Stimulated activated memory B cell treated with anti-CD40 and anti-IgM and Interleukin-4, amounts not matched to agents 10 μg/mL and 1 μg/mL and 100 μg/mL, for 72 hours (primary cell): ENCODE results near the gene EYS.
"Not testable (repeated sequence)": the region's sequence is repeated elsewhere in the genome, so short reads cannot be mapped to it uniquely, and the experiment has no call there.

ENCODE experiments used
- ATAC-seq: fragments of 150-1000 bp; cut with Tn5 transposase; 2 replicates; pipeline ENCODE4 v1.10.0; 2021
- H3K27ac Mint-ChIP-seq: one replicate; pipeline ENCODE4 v1.8.0; 2022; ENCODE audit warnings: mild to moderate bottlenecking, mixed read lengths
- H3K27me3 Mint-ChIP-seq: one replicate; pipeline ENCODE4 v1.8.0; 2022; ENCODE audit warnings: mixed read lengths
- H3K36me3 Mint-ChIP-seq: one replicate; pipeline ENCODE4 v1.8.0; 2022; ENCODE audit warnings: mixed read lengths
- H3K4me1 Mint-ChIP-seq: one replicate; pipeline ENCODE4 v1.8.0; 2022; ENCODE audit warnings: mixed read lengths
- H3K4me3 Mint-ChIP-seq: one replicate; pipeline ENCODE4 v1.8.0; 2022; ENCODE audit warnings: mild to moderate bottlenecking, moderate library complexity, mixed read lengths
- H3K9me3 Mint-ChIP-seq: one replicate; pipeline ENCODE4 v1.8.0; 2022; ENCODE audit warnings: mixed read lengths

Gene EYS

GRCh38 chr6:63765828-63766227, 1941.2 kb downstream of the EYS start:
- ATAC-seq, result no peak
- peaks cover 8% of the 10 kb centered on the region for H3K9me3 Mint-ChIP-seq
- no peak overlapping the region for H3K27ac Mint-ChIP-seq
- no peaks in the 10 kb centered on the region for H3K27me3 Mint-ChIP-seq
- H3K4me1 Mint-ChIP-seq, result no peaks in the 10 kb centered on the region
- H3K4me3 Mint-ChIP-seq, result no peak overlapping the region
- no peaks in the 10 kb centered on the region for H3K36me3 Mint-ChIP-seq

- no peak overlapping the region for H3K27ac Mint-ChIP-seq
- ATAC-seq, result no peak
- H3K9me3 Mint-ChIP-seq, result peaks cover 8% of the 10 kb centered on the region
- no peak overlapping the region for H3K4me3 Mint-ChIP-seq
- H3K4me1 Mint-ChIP-seq, result no peaks in the 10 kb centered on the region
- H3K27me3 Mint-ChIP-seq, result no peaks in the 10 kb centered on the region
- no peaks in the 10 kb centered on the region for H3K36me3 Mint-ChIP-seq
Observed at GRCh38 chr6:63764318-63764916, 1942.6 kb downstream of the EYS start.

DNA sequence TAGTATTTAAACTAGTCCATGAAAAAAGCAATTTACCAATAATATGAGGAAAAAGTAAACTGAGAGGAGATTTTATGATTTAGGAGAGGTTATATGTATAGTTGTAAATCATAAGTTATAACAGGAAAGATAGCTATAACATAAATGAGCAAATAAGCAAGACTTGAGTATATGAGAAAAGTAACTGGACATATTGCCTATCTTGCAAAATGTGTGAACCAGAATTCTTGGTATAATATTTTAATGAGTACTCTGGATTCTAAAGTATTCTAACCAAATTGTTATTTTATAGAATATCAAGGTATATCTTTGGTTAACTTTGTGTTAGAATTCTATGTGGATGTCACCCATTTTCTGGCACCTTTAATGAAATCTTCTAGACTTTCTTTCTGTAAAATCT, 1946.8 kb downstream of the EYS start:
- ATAC-seq, result no peak

GRCh38 chr6:63759605-63760105, 1947.4 kb downstream of the EYS start:
- no peak for ATAC-seq
- H3K9me3 Mint-ChIP-seq, result peaks cover 7% of the 10 kb centered on the region
- H3K27ac Mint-ChIP-seq, result no peak overlapping the region
- H3K36me3 Mint-ChIP-seq, result peaks cover 27% of the 10 kb centered on the region
- no peak overlapping the region for H3K4me3 Mint-ChIP-seq
- H3K27me3 Mint-ChIP-seq, result no peaks in the 10 kb centered on the region
- no peaks in the 10 kb centered on the region for H3K4me1 Mint-ChIP-seq

More for the DNA sequence above, 1946.8 kb downstream of the EYS start:
- H3K9me3 Mint-ChIP-seq, result peaks cover 7% of the 10 kb centered on the region
- H3K36me3 Mint-ChIP-seq, result peaks cover 23% of the 10 kb centered on the region
- no peaks in the 10 kb centered on the region for H3K4me1 Mint-ChIP-seq
- H3K4me3 Mint-ChIP-seq, result no peak overlapping the region
- no peak overlapping the region for H3K27ac Mint-ChIP-seq
- no peaks in the 10 kb centered on the region for H3K27me3 Mint-ChIP-seq

DNA sequence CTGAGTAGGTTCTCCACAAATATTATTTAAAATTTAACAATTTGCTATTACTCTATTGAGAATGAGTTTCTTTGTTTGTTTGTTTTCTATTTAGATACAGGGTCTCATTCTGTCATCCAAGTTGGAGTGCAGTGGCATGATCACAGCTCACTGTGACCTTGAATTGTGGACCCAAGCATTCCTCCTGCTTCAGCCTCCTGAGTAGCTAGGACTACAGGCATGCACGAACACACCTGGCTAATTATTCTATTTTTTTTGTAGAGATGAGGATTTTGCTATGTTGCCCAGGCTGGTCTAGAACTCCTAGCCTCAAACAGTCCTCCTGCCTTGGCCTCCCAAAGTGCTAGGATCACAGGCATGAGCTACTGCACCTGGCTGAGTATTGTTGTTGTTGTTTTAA, 1949.2 kb downstream of the EYS start:
- Mint-ChIP-seq H3K4me1 (no peaks in the 10 kb centered on the region), H3K27ac (no peak overlapping the region), H3K36me3 (peaks cover 27% of the 10 kb centered on the region), H3K9me3 (peaks cover 9% of the 10 kb centered on the region), H3K4me3 (no peak overlapping the region), H3K27me3 (no peaks in the 10 kb centered on the region)
- no peak for ATAC-seq

- not testable (repeated sequence) for H3K4me3 Mint-ChIP-seq, H3K27ac Mint-ChIP-seq, H3K27me3 Mint-ChIP-seq, H3K9me3 Mint-ChIP-seq, ATAC-seq, H3K4me1 Mint-ChIP-seq
- H3K36me3 Mint-ChIP-seq, result peaks cover 27% of the 10 kb centered on the region
Observed at GRCh38 chr6:63757275-63757674, 1949.8 kb downstream of the EYS start.

GRCh38 chr6:63750400-63750799, 1956.6 kb downstream of the EYS start:
- no peak for ATAC-seq
- Mint-ChIP-seq H3K4me1 (no peaks in the 10 kb centered on the region), H3K9me3 (peaks cover 12% of the 10 kb centered on the region), H3K27ac (no peak overlapping the region), H3K4me3 (no peak overlapping the region), H3K27me3 (peaks cover 25% of the 10 kb centered on the region), H3K36me3 (peaks cover 43% of the 10 kb centered on the region)

GRCh38 chr6:63745784-63746183, 1961.2 kb downstream of the EYS start:
- Mint-ChIP-seq H3K36me3 (peaks cover 37% of the 10 kb centered on the region), H3K27me3 (peaks cover 25% of the 10 kb centered on the region), H3K9me3 (peaks cover 9% of the 10 kb centered on the region), H3K27ac (no peak overlapping the region), H3K4me1 (no peaks in the 10 kb centered on the region), H3K4me3 (no peak overlapping the region)
- no peak for ATAC-seq

DNA sequence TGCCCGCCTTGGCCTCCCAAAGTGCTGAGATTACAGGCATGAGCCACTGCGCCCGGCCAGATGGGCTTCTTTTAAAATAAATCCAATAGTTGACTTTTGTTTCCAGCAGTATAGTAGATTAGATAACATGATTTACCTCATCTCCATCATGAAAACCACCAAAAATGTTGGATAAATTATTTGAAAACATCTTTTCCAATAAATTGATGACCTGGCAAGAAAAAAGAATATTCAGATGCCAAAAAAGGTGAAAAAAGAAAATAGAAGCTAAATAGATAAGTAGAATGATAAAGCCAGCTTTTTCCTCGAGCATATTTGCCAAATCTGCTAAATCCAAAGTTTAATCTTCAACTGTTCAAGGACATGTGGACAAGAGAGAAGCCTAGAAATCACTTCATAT, 1962.2 kb downstream of the EYS start:
- Mint-ChIP-seq H3K27ac (no peak overlapping the region), H3K27me3 (peaks cover 25% of the 10 kb centered on the region), H3K36me3 (peaks cover 33% of the 10 kb centered on the region), H3K9me3 (peaks cover 12% of the 10 kb centered on the region), H3K4me1 (no peaks in the 10 kb centered on the region), H3K4me3 (no peak overlapping the region)
- ATAC-seq, result no peak

GRCh38 chr6:63743691-63744090, 1963.3 kb downstream of the EYS start:
- H3K9me3 Mint-ChIP-seq, result peaks cover 14% of the 10 kb centered on the region
- peaks cover 26% of the 10 kb centered on the region for H3K36me3 Mint-ChIP-seq
- no peak overlapping the region for H3K4me3 Mint-ChIP-seq
- ATAC-seq, result no peak
- no peaks in the 10 kb centered on the region for H3K4me1 Mint-ChIP-seq
- peaks cover 23% of the 10 kb centered on the region for H3K27me3 Mint-ChIP-seq
- H3K27ac Mint-ChIP-seq, result no peak overlapping the region

GRCh38 chr6:63742060-63742459, 1965.0 kb downstream of the EYS start:
- no peak for ATAC-seq
- peaks cover 10% of the 10 kb centered on the region for H3K9me3 Mint-ChIP-seq
- H3K36me3 Mint-ChIP-seq, result peaks cover 10% of the 10 kb centered on the region
- H3K27ac Mint-ChIP-seq, result no peak overlapping the region
- no peak overlapping the region for H3K4me3 Mint-ChIP-seq
- peaks cover 7% of the 10 kb centered on the region for H3K27me3 Mint-ChIP-seq
- no peaks in the 10 kb centered on the region for H3K4me1 Mint-ChIP-seq

DNA sequence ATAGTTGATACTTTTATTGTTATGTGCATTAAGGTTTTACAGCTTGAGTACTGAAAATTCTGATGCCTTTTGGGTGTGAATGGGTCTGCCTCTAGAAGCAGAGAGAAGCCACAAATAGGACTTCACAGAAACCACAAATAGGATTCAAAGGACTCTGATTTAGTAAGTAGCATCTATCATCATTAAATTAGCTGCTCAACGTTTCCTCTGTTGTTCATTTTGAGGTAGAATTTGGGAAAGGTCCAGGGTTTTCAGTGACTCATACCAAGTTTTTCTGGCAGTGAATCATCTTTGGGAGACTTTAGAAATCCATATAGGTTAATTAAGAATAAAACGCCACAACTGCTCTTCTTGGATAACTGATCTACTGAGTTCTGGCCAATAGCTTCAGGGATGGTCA, 1966.3 kb downstream of the EYS start:
- Mint-ChIP-seq H3K4me1 (no peaks in the 10 kb centered on the region), H3K4me3 (no peak overlapping the region), H3K27ac (no peak overlapping the region), H3K27me3 (no peaks in the 10 kb centered on the region), H3K9me3 (peaks cover 6% of the 10 kb centered on the region), H3K36me3 (peaks cover 4% of the 10 kb centered on the region)
- ATAC-seq, result no peak

GRCh38 chr6:63739094-63739687, 1967.8 kb downstream of the EYS start:
- H3K27ac Mint-ChIP-seq, result no peak overlapping the region
- ATAC-seq, result no peak
- H3K4me1 Mint-ChIP-seq, result no peaks in the 10 kb centered on the region
- no peaks in the 10 kb centered on the region for H3K27me3 Mint-ChIP-seq
- H3K4me3 Mint-ChIP-seq, result no peak overlapping the region
- peaks cover 4% of the 10 kb centered on the region for H3K36me3 Mint-ChIP-seq
- peaks cover 15% of the 10 kb centered on the region for H3K9me3 Mint-ChIP-seq

GRCh38 chr6:63738190-63738589, 1968.8 kb downstream of the EYS start:
- not testable (repeated sequence) for H3K4me1 Mint-ChIP-seq, H3K4me3 Mint-ChIP-seq, H3K27ac Mint-ChIP-seq

GRCh38 chr6:63734923-63735322, 1972.1 kb downstream of the EYS start:
- Mint-ChIP-seq H3K27ac (no peak overlapping the region), H3K27me3 (no peaks in the 10 kb centered on the region), H3K9me3 (peaks cover 16% of the 10 kb centered on the region), H3K36me3 (peaks cover under 1% of the 10 kb centered on the region), H3K4me1 (no peaks in the 10 kb centered on the region), H3K4me3 (no peak overlapping the region)
- no peak for ATAC-seq

More at GRCh38 chr6:63738190-63738589, 1968.8 kb downstream of the EYS start:
- not testable (repeated sequence) for H3K36me3 Mint-ChIP-seq, ATAC-seq, H3K27me3 Mint-ChIP-seq
- H3K9me3 Mint-ChIP-seq, result peaks cover 15% of the 10 kb centered on the region

DNA sequence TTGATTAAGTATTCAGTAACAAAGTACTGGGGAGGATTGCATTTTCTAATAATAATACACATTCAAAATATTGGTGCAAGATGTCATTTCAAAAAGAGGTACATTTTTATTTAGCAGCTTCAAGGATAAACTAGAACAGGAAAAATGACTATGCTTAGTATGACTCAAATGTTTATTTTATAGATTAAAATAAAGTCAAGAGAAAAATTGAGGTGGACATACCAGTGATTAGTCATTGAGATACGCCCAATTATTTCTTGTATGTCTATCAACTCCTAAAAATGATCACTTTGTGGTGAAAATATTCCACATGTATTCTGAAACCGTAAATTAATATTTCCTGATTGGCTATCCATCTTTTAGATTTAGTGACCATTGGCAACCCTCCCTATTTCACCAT, 1974.7 kb downstream of the EYS start:
- Mint-ChIP-seq H3K36me3 (peaks cover 6% of the 10 kb centered on the region), H3K27me3 (no peaks in the 10 kb centered on the region)

More for the DNA sequence above, 1974.7 kb downstream of the EYS start:
- Mint-ChIP-seq H3K4me3 (no peak overlapping the region), H3K9me3 (peaks cover 13% of the 10 kb centered on the region), H3K4me1 (no peaks in the 10 kb centered on the region), H3K27ac (no peak overlapping the region)
- no peak for ATAC-seq
